OCI-LY1 (cell line): ENCODE measurements around the gene ATP8A2.

Source experiments
- H2AFZ ChIP-seq: fragments of 200-600 bp; sonication (generic), shearing (Covaris generic); 2 replicates; pipeline ENCODE4 v1.6.0; 2014; ENCODE audit warnings: antibody characterized with exemption, mild to moderate bottlenecking, low read length
- H3F3A ChIP-seq: fragments of 200-600 bp; sonication (generic), shearing (Covaris generic); 2 replicates; pipeline ENCODE4 v1.6.0; 2014; ENCODE audit warnings: mild to moderate bottlenecking, antibody characterized with exemption, low read length, moderate library complexity; ENCODE audit not compliant: insufficient read depth
- H3K27ac ChIP-seq: fragments of 200-600 bp; sonication (generic); 2 replicates; pipeline ENCODE4 v1.5.1; 2014; ENCODE audit warnings: low read length, mixed run types, mild to moderate bottlenecking, low read depth; ENCODE audit not compliant: poor library complexity, severe bottlenecking
- H3K27me3 ChIP-seq: fragments of 200-600 bp; sonication (generic); 2 replicates; pipeline ENCODE4 v1.6.0; 2014; ENCODE audit warnings: antibody characterized with exemption, mild to moderate bottlenecking, low read length, moderate library complexity; ENCODE audit not compliant: insufficient read depth
- H3K36me3 ChIP-seq: fragments of 200-600 bp; sonication (generic); 2 replicates; pipeline ENCODE4 v1.6.1; 2014; ENCODE audit warnings: mild to moderate bottlenecking, antibody characterized with exemption, low read length, moderate library complexity, mixed read lengths; ENCODE audit not compliant: insufficient read depth
- H3K4me1 ChIP-seq: fragments of 200-600 bp; sonication (generic); 2 replicates; pipeline ENCODE4 v1.5.1; 2014; ENCODE audit warnings: mild to moderate bottlenecking, low read length, moderate library complexity; ENCODE audit not compliant: insufficient read depth, severe bottlenecking
- H3K4me2 ChIP-seq: fragments of 200-600 bp; sonication (generic), shearing (Covaris generic); 2 replicates; pipeline ENCODE4 v1.6.1; 2014; ENCODE audit warnings: low read length
- H3K4me3 ChIP-seq: fragments of 200-600 bp; sonication (generic); 2 replicates; pipeline ENCODE4 v1.5.1; 2014; ENCODE audit warnings: low read length, low read depth, mild to moderate bottlenecking, mixed read lengths; ENCODE audit not compliant: poor library complexity, severe bottlenecking
- H3K79me2 ChIP-seq: fragments of 200-600 bp; shearing (Covaris generic); 2 replicates; pipeline ENCODE4 v1.6.1; 2016; ENCODE audit warnings: mixed run types, low read length, mixed read lengths; ENCODE audit not compliant: insufficient read depth
- H3K9ac ChIP-seq: fragments of 200-600 bp; sonication (generic), shearing (Covaris generic); 2 replicates; pipeline ENCODE4 v1.6.1; 2014; ENCODE audit warnings: mild to moderate bottlenecking, low read length, mixed read lengths
- H3K9me2 ChIP-seq: fragments of 200-600 bp; sonication (generic), shearing (Covaris generic); 2 replicates; pipeline ENCODE4 v1.6.1; 2014; ENCODE audit warnings: low read depth, mild to moderate bottlenecking, low read length, mixed read lengths
- H3K9me3 ChIP-seq: fragments of 200-600 bp; shearing (Covaris generic); 2 replicates; pipeline ENCODE4 v1.6.1; 2014; ENCODE audit warnings: low read length, mixed read lengths
- H4K20me1 ChIP-seq: fragments of 200-600 bp; sonication (generic), shearing (Covaris generic); 2 replicates; pipeline ENCODE4 v1.6.0; 2016; ENCODE audit warnings: mild to moderate bottlenecking, low read length; ENCODE audit not compliant: insufficient read depth
- CTCF ChIP-seq: fragments of 200-600 bp; sonication (generic), shearing (Covaris generic); IDR thresholded peaks from 2 replicates; pipeline ENCODE4 v1.5.1; 2017; ENCODE audit warnings: mild to moderate bottlenecking, antibody characterized with exemption, low read length, moderate library complexity, mixed read lengths
- EZH2 ChIP-seq: fragments of 200-600 bp; sonication (generic), shearing (Covaris generic); IDR thresholded peaks from 2 replicates; pipeline ENCODE4 v1.8.0; 2017; ENCODE audit warnings: borderline replicate concordance, mixed run types, mild to moderate bottlenecking, antibody characterized with exemption, low read length, moderate library complexity, mixed read lengths

ATP8A2 gene

GRCh38 chr13:25775275-25775674 lies 403.5 kb downstream of the ATP8A2 start:
- no peaks in the 10 kb centered on the region for H4K20me1 ChIP-seq
- no peak overlapping the region for H2AFZ ChIP-seq
- H3K36me3 ChIP-seq: no peaks in the 10 kb centered on the region
- no peak overlapping the region for H3K4me3 ChIP-seq
- H3K27ac ChIP-seq: no peak overlapping the region
- H3F3A ChIP-seq: no peaks in the 10 kb centered on the region
- no peaks in the 10 kb centered on the region for H3K79me2 ChIP-seq
- H3K9me2 ChIP-seq: no peaks in the 10 kb centered on the region
- H3K9ac ChIP-seq: no peak overlapping the region
- H3K4me1 ChIP-seq: no peaks in the 10 kb centered on the region
- TF ChIP-seq CTCF: no peak
- no peak for TF ChIP-seq EZH2
- H3K4me2 ChIP-seq: no peak overlapping the region
- no peaks in the 10 kb centered on the region for H3K9me3 ChIP-seq
- H3K27me3 ChIP-seq: no peaks in the 10 kb centered on the region

- no peaks in the 10 kb centered on the region for H3K36me3 ChIP-seq
- no peaks in the 10 kb centered on the region for H3K27me3 ChIP-seq
- H3K9me3 ChIP-seq: no peaks in the 10 kb centered on the region
- H3K4me1 ChIP-seq: no peaks in the 10 kb centered on the region
- H3K79me2 ChIP-seq: no peaks in the 10 kb centered on the region
- H3K9ac ChIP-seq: no peak overlapping the region
- no peaks in the 10 kb centered on the region for H3F3A ChIP-seq
- H3K4me3 ChIP-seq: no peak overlapping the region
- H3K4me2 ChIP-seq: no peak overlapping the region
- no peak overlapping the region for H3K27ac ChIP-seq
- no peak overlapping the region for H2AFZ ChIP-seq
- TF ChIP-seq EZH2 (no peak), CTCF (no peak)
- no peaks in the 10 kb centered on the region for H4K20me1 ChIP-seq
- H3K9me2 ChIP-seq: no peaks in the 10 kb centered on the region
These were observed 404.2 kb downstream of the ATP8A2 start for GRCh38 chr13:25775986-25776385.

- Histone ChIP-seq H3F3A (no peaks in the 10 kb centered on the region), H3K36me3 (no peaks in the 10 kb centered on the region), H3K4me2 (no peak overlapping the region), H3K9ac (no peak overlapping the region), H3K79me2 (no peaks in the 10 kb centered on the region), H3K9me2 (no peaks in the 10 kb centered on the region), H4K20me1 (no peaks in the 10 kb centered on the region), H3K4me1 (no peaks in the 10 kb centered on the region), H3K27ac (no peak overlapping the region), H3K9me3 (no peaks in the 10 kb centered on the region), H2AFZ (no peak overlapping the region), H3K4me3 (no peak overlapping the region), H3K27me3 (no peaks in the 10 kb centered on the region)
- no peak for TF ChIP-seq CTCF
- TF ChIP-seq EZH2: no peak
These were observed 404.9 kb downstream of the ATP8A2 start for GRCh38 chr13:25776722-25777121.
